Stimulated activated CD8-positive, alpha-beta memory T cell treated with anti-CD3 and anti-CD28 coated beads, Interleukin-4, amount 100 ng/mL, for 4 hours (primary cell): ENCODE results near the gene ZNF586.
"Not testable (repeated sequence)": the region's sequence is repeated elsewhere in the genome, so short reads cannot be mapped to it uniquely, and the experiment has no call there.

Experiments used
- DNase-seq, 2 donors: peaks; one replicate each; pipeline ENCODE4 v3.0.0-alpha.2; 2020; ENCODE audit warnings: low read depth in 2 of 2, low spot score in 1 of 2

Gene ZNF586

GRCh38 chr19:57769345-57770131, at the start of gene ZNF586:
ZNF586 (plus strand) TSS chr19:57769676; CDS start chr19:57769843, 167 bp downstream.
- DNase-seq, result peak; percentile 67 to 69

GRCh38 chr19:57719901-57720519, 49.5 kb upstream of the ZNF586 start:
- no peak for DNase-seq

GRCh38 chr19:57720878-57721277, 48.6 kb upstream of the ZNF586 start:
- DNase-seq, result no peak

GRCh38 chr19:57738320-57738719, 31.2 kb upstream of the ZNF586 start:
- not testable (repeated sequence) for DNase-seq

GRCh38 chr19:57738770-57739169, 30.7 kb upstream of the ZNF586 start:
- not testable (repeated sequence) for DNase-seq

GRCh38 chr19:57746580-57747471, 22.6 kb upstream of the ZNF586 start, which contains the start of gene ZNF776:
ZNF776 (plus strand) TSS chr19:57746815; CDS start chr19:57747059, 244 bp downstream.
- peak; percentile 62 to 69 for DNase-seq

GRCh38 chr19:57747472-57747807, 22.0 kb upstream of the ZNF586 start:
- no peak for DNase-seq

- DNase-seq, result no peak
These were observed 21.4 kb upstream of the ZNF586 start for GRCh38 chr19:57748029-57748428.

- DNase-seq, result no peak
These were observed 15.3 kb upstream of the ZNF586 start for GRCh38 chr19:57754091-57754673.

GRCh38 chr19:57755031-57755430, 14.4 kb upstream of the ZNF586 start:
- DNase-seq, result no peak

GRCh38 chr19:57757941-57758340, 11.5 kb upstream of the ZNF586 start:
- no peak for DNase-seq

- DNase-seq, result no peak
These were observed 10.4 kb upstream of the ZNF586 start for GRCh38 chr19:57759096-57759495.

- no peak for DNase-seq
These were observed 1.9 kb downstream of the ZNF586 start for GRCh38 chr19:57771417-57771816.

GRCh38 chr19:57773488-57773887, 4.0 kb downstream of the ZNF586 start:
- no peak for DNase-seq

- no peak for DNase-seq
These were observed 7.4 kb downstream of the ZNF586 start for GRCh38 chr19:57776764-57777296.

- DNase-seq, result no peak
These were observed 8.9 kb downstream of the ZNF586 start for GRCh38 chr19:57778336-57778735.

GRCh38 chr19:57779220-57779845, 9.9 kb downstream of the ZNF586 start:
- no peak for DNase-seq

GRCh38 chr19:57786286-57786685, 16.8 kb downstream of the ZNF586 start:
- DNase-seq, result no peak

- DNase-seq, result no peak
These were observed 17.4 kb downstream of the ZNF586 start for GRCh38 chr19:57786906-57787305.

- no peak for DNase-seq
These were observed 18.7 kb downstream of the ZNF586 start for GRCh38 chr19:57788114-57788692.
